GM12878 (cell line): ENCODE measurements around the gene NYAP1. TPM values are rescaled to one million over a fixed set of nuclear protein-coding genes. Genes with fewer than 3 reads are reported as not detected.

Source experiments
- ATAC-seq: fragments of 200-7000 bp; cut with Tn5 transposase; 3 replicates; pipeline ENCODE4 v1.9.1; 2020; ENCODE audit warnings: mild to moderate bottlenecking, moderate library complexity
- BruUV-seq: library from RNA; stranded (reverse); fragments of 400-500 nt; replicated peaks from 2 replicates; lab custom pipeline; 2021; lab: Mats Ljungman, UMichigan
- CTCF ChIA-PET: fragments of 300-600 bp; sonication (Branson Sonifier 250); formaldehyde crosslinking; extraction: SDS; loops from one replicate; lab custom pipeline; 2021; ENCODE audit warnings: inconsistent platforms; lab: Yijun Ruan, JAX
- POLR2A ChIA-PET: fragments of 350-600 bp; formaldehyde crosslinking; extraction: SDS; loops from one replicate; lab custom pipeline; 2021; ENCODE audit warnings: inconsistent platforms; lab: Charles Lee
- RAD21 ChIA-PET: fragments of 300-600 bp; sonication (Branson Sonifier 250); formaldehyde crosslinking; loops from one replicate; lab custom pipeline; 2023; ENCODE audit warnings: antibody characterized with exemption; ENCODE audit not compliant: unreplicated experiment; lab: Charles Lee
- SMC1A ChIA-PET: fragments of 300-600 bp; sonication (Branson Sonifier 250); formaldehyde crosslinking; loops from one replicate; lab custom pipeline; 2023; ENCODE audit not compliant: unreplicated experiment, uncharacterized antibody; lab: Charles Lee
- DNase-seq: peaks from one replicate; pipeline ENCODE4 v3.0.0-alpha.2; 2011; ENCODE audit warnings: low read depth, low spot score
- FAIRE-seq: peaks from 3 replicates; lab custom pipeline; 2011; peaks lifted over from hg19 to GRCh38; lab: Jason Lieb, UNC
- H2AFZ ChIP-seq: 2 replicates; pipeline ENCODE4 v1.6.0; 2011; ENCODE audit warnings: low read depth, low read length, control low read depth; ENCODE audit not compliant: control insufficient read depth
- H3K27ac ChIP-seq: 2 replicates; pipeline ENCODE4 v1.5.1; 2011; ENCODE audit warnings: control low read depth; ENCODE audit not compliant: control insufficient read depth, insufficient read depth
- H3K27me3 ChIP-seq, 2 experiments: replicated peaks in 1 of 2; 2 replicates each; pipeline versions ENCODE4 v1.6.0 to v1.6.1; 2011; ENCODE audit warnings: low read length in 1 of 2; ENCODE audit not compliant: control insufficient read depth in 2 of 2, insufficient read depth in 2 of 2
- H3K36me3 ChIP-seq, 2 experiments: 2 replicates each; pipeline ENCODE4 v1.5.1; 2011; ENCODE audit warnings: low read length in 1 of 2; ENCODE audit not compliant: control insufficient read depth in 2 of 2, insufficient read depth in 2 of 2
- H3K4me1 ChIP-seq: 2 replicates; pipeline ENCODE4 v1.6.1; 2011; ENCODE audit warnings: mild to moderate bottlenecking, low read length, moderate library complexity, mixed read lengths; ENCODE audit not compliant: control insufficient read depth, insufficient read depth
- H3K4me2 ChIP-seq: 2 replicates; pipeline ENCODE4 v1.6.0; 2011; ENCODE audit warnings: control low read depth; ENCODE audit not compliant: control insufficient read depth, insufficient read depth
- H3K4me3 ChIP-seq: fragments of 200-600 bp; sonication (generic); 2 replicates; pipeline ENCODE4 v1.5.1; 2016
- H3K79me2 ChIP-seq: 2 replicates; pipeline ENCODE4 v1.6.0; 2011; ENCODE audit warnings: low read length; ENCODE audit not compliant: control insufficient read depth, insufficient read depth
- H3K9ac ChIP-seq: 2 replicates; pipeline ENCODE4 v1.8.0; 2011; ENCODE audit warnings: low read length, control low read depth, mixed read lengths; ENCODE audit not compliant: control insufficient read depth, insufficient read depth
- H3K9me3 ChIP-seq: replicated peaks from 3 replicates; pipeline ENCODE4 v1.5.1; 2011; ENCODE audit warnings: mild to moderate bottlenecking, low read length; ENCODE audit not compliant: control insufficient read depth, insufficient read depth
- H4K20me1 ChIP-seq: 2 replicates; pipeline ENCODE4 v1.6.0; 2011; ENCODE audit not compliant: control insufficient read depth, insufficient read depth
- HDAC6 ChIP-seq: fragments of 200-600 bp; sonication (generic); IDR thresholded peaks from one replicate; pipeline ENCODE4 v1.8.0; 2017; ENCODE audit warnings: antibody characterized with exemption; ENCODE audit not compliant: unreplicated experiment
- NR2F1 ChIP-seq: fragments of 450-650 bp; conservative IDR thresholded peaks from 2 replicates; pipeline ENCODE4 v1.6.1; 2017; ENCODE audit warnings: mild to moderate bottlenecking
- RAD21 ChIP-seq: IDR thresholded peaks from 2 replicates; pipeline ENCODE4 v1.6.1; 2011; ENCODE audit warnings: mild to moderate bottlenecking, low read depth, low read length, moderate library complexity; ENCODE audit not compliant: insufficient read depth
- TCF7 ChIP-seq: IDR thresholded peaks from 2 replicates; pipeline ENCODE4 v1.6.1; 2014; ENCODE audit warnings: antibody characterized with exemption, borderline replicate concordance
- WGBS: methylation state at CpG from one replicate; pipeline ENCODE4 v1.1.6; 2016; ENCODE audit warnings: low lambda C conversion rate; ENCODE audit not compliant: insufficient replicate concordance, insufficient coverage; ENCODE audit errors: missing lambda C conversion rate; 5-methylcytosine and 5-hydroxymethylcytosine counted together
- in situ Hi-C: fragments of 300-500 bp; cut with MboI; formaldehyde crosslinking; loops from 9 replicates; pipeline ENCODE4 v1.14.3; 2018; ENCODE audit warnings: mixed read lengths
- intact Hi-C: fragments of 100-400 bp; cut with micrococcal nuclease; formaldehyde crosslinking; loops from one replicate; pipeline ENCODE4 v1.14.2; 2022; ENCODE audit not compliant: unreplicated experiment
- polyA plus RNA-seq, 11 experiments: library from polyadenylated mRNA; depleted of rRNA in 4 of 11; unstranded in 6 of 11; stranded (reverse) in 5 of 11; fragments of >200 nt; fragmentation: Nextera tagmentation in 4 of 11; fragmentation: Illumina TruSeq in 1 of 11; extraction: Ambion mirVana in 4 of 11; extraction: Trizol in 1 of 11; gene quantifications; 1 replicate in 1 of 11; 2 replicates in 10 of 11; pipeline versions ENCODE4 v1.2.1 to v1.2.3, GENCODE V29; 2011 to 2016; ENCODE audit warnings: inconsistent platforms in 2 of 11, missing spikeins in 2 of 11, low read depth in 1 of 11
- small RNA-seq: library from RNA; depleted of rRNA; stranded (forward); fragments of <200 nt; gene quantifications from one replicate; pipeline ENCODE3, GENCODE V24; 2014
- total RNA-seq, 4 experiments: library from RNA; depleted of rRNA in 3 of 4; stranded (reverse); fragments of >200 nt in 3 of 4; fragmentation: Illumina TruSeq in 1 of 4; extraction: Trizol in 1 of 4; gene quantifications; 2 replicates each; pipeline versions ENCODE4 v1.2.1 to v1.2.3, GENCODE V29; 2013 to 2021
- TF ChIP-seq, protein P1 (sequence below): fragments of 450-650 bp; IDR thresholded peaks from 2 replicates; pipeline ENCODE4 v1.6.1; 2016; ENCODE audit warnings: mild to moderate bottlenecking
- TF ChIP-seq, protein P2 (sequence below): fragments of 450-650 bp; IDR thresholded peaks from 2 replicates; pipeline ENCODE4 v1.6.1; 2017; ENCODE audit warnings: mild to moderate bottlenecking, moderate library complexity

The NYAP1 gene
- total and polyA plus RNA-seq, 10 of the 15 experiments (the other 5 are each of a cell fraction or from before 2014, with no cell fraction given): 0.04 to 0.28 (median 0.11) TPM; not detected in 6

DNA sequence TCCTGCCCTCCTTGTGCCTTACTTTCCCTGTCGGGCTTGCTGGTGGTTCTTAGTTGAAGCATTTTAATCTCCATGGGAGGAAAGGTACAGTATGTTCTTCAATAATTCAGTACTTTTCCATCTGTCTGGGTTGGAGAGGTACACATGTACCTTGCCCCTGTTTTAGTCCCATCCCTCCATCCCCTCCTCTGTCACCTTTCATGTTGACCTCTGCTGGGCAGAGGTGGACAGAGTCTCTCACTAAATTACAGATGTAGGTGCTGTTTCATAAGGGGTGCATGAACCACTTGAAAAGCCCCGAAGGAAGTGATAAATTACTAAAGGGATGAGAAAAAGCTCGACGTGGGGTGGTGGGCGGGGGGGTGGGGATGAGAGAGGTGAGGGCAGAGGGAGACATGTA lies 60.7 kb downstream of the NYAP1 start:
- ATAC-seq (no peak), DNase-seq (no peak)
- Histone ChIP-seq H3K9me3 (no peaks in the 10 kb centered on the region), H3K27ac (peak overlapping the region; percentile 99), H3K79me2 (peaks cover 86% of the 10 kb centered on the region), H3K9ac (peak overlapping the region; percentile 52), H3K4me3 (peak overlapping the region; percentile 85), H3K4me1 (peaks cover 65% of the 10 kb centered on the region), H3K36me3 (peaks cover 0 to 10% of the 10 kb centered on the region in 2 experiments; a peak in 3 of 4 replicates), H4K20me1 (no peaks in the 10 kb centered on the region), H3K4me2 (peak overlapping the region; percentile 99), H2AFZ (no peak overlapping the region)
- SMC1A ChIA-PET: interaction anchor here (0.8 to 10.6 kb wide), 7 partner anchors 8 to 148 kb away, joined by 3 to 127 read pairs (median 4); partner anchors contain the start of gene TSC22D4
- POLR2A ChIA-PET: interaction anchor here (0.6 to 7.1 kb wide), 8 partner anchors 10 to 317 kb away, joined by 3 to 47 read pairs (median 4); partner anchors contain the start of genes FBXO24, LRCH4 and TSC22D4
- in situ Hi-C loops: no loop called here
- CTCF ChIA-PET: interaction anchor here (0.6 to 7.9 kb wide), 7 partner anchors 9 to 172 kb away, joined by 3 to 101 read pairs (median 3); no protein-coding TSS in a partner anchor
- BruUV-seq: no TSS peak
- TF ChIP-seq, protein P1, sequence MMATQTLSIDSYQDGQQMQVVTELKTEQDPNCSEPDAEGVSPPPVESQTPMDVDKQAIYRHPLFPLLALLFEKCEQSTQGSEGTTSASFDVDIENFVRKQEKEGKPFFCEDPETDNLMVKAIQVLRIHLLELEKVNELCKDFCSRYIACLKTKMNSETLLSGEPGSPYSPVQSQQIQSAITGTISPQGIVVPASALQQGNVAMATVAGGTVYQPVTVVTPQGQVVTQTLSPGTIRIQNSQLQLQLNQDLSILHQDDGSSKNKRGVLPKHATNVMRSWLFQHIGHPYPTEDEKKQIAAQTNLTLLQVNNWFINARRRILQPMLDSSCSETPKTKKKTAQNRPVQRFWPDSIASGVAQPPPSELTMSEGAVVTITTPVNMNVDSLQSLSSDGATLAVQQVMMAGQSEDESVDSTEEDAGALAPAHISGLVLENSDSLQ: no peak
- TF ChIP-seq RAD21: peak; percentile 12; the same call in 1 of the 2 replicates
- peak; percentile 83 for TF ChIP-seq NR2F1
- TF ChIP-seq TCF7: peak; percentile 44; the same call in 1 of the 2 replicates
- no peak for TF ChIP-seq HDAC6
- TF ChIP-seq, protein P2, sequence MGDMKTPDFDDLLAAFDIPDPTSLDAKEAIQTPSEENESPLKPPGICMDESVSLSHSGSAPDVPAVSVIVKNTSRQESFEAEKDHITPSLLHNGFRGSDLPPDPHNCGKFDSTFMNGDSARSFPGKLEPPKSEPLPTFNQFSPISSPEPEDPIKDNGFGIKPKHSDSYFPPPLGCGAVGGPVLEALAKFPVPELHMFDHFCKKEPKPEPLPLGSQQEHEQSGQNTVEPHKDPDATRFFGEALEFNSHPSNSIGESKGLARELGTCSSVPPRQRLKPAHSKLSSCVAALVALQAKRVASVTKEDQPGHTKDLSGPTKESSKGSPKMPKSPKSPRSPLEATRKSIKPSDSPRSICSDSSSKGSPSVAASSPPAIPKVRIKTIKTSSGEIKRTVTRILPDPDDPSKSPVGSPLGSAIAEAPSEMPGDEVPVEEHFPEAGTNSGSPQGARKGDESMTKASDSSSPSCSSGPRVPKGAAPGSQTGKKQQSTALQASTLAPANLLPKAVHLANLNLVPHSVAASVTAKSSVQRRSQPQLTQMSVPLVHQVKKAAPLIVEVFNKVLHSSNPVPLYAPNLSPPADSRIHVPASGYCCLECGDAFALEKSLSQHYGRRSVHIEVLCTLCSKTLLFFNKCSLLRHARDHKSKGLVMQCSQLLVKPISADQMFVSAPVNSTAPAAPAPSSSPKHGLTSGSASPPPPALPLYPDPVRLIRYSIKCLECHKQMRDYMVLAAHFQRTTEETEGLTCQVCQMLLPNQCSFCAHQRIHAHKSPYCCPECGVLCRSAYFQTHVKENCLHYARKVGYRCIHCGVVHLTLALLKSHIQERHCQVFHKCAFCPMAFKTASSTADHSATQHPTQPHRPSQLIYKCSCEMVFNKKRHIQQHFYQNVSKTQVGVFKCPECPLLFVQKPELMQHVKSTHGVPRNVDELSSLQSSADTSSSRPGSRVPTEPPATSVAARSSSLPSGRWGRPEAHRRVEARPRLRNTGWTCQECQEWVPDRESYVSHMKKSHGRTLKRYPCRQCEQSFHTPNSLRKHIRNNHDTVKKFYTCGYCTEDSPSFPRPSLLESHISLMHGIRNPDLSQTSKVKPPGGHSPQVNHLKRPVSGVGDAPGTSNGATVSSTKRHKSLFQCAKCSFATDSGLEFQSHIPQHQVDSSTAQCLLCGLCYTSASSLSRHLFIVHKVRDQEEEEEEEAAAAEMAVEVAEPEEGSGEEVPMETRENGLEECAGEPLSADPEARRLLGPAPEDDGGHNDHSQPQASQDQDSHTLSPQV: no peak
- TF ChIP-seq, all 136 proteins: peak for 3
- no peaks in the 10 kb centered on the region for H3K27me3 ChIP-seq
- FAIRE-seq: no peak
- intact Hi-C loops: loop anchor here (10.0 kb wide), 1 partner anchor 180 kb away; no protein-coding TSS in a partner anchor
- 5% methylated on average over 5 of the region's 5 CpGs for WGBS
- RAD21 ChIA-PET: interaction anchor here (1.1 to 11.5 kb wide), 6 partner anchors 13 to 74 kb away, joined by 4 to 90 read pairs (median 12); partner anchors contain the start of genes FBXO24, LRCH4 and TSC22D4

Small RNA genes lying within 50 kb of the gene (small RNA-seq; reads per million reads assigned to genes)
- not detected for gene RN7SL416P

Other genes with a start within 250 kb of the NYAP1 start
Only the 7 nearest of the 21 such genes appear.
- gene ZCWPW1, start 55.2 kb upstream of the NYAP1 start, total RNA-seq (2014; rRNA removed): 2.5 and 3.8 TPM in 2 replicates
- gene ZCWPW1, start 55.2 kb upstream of the NYAP1 start, total RNA-seq (2014; rRNA removed; fragmentation: Illumina TruSeq; extraction: Trizol): 3.8 and 4.4 TPM in 2 replicates
- gene ZCWPW1, start 55.2 kb upstream of the NYAP1 start, total RNA-seq (2021): 3.3 and 3.7 TPM in 2 replicates
- 2.9 and 4.6 TPM in 2 replicates for gene ZCWPW1, start 55.2 kb upstream of the NYAP1 start, polyA plus RNA-seq (2011; rRNA removed)
- 3.9 and 4.3 TPM in 2 replicates for gene ZCWPW1, start 55.2 kb upstream of the NYAP1 start, polyA plus RNA-seq (2014; fragmentation: Illumina TruSeq; extraction: Trizol)
- 1 to 10 TPM; 1.3 to 2.3 TPM for gene ZCWPW1, start 55.2 kb upstream of the NYAP1 start, polyA plus RNA-seq (2014; fragmentation: Nextera tagmentation; extraction: Ambion mirVana)
- 4.4 and 5.1 TPM in 2 replicates for gene ZCWPW1, start 55.2 kb upstream of the NYAP1 start, polyA plus RNA-seq (2014; rRNA removed)
- gene ZCWPW1, start 55.2 kb upstream of the NYAP1 start, polyA plus RNA-seq (2016; fragmentation: Nextera tagmentation; extraction: Ambion mirVana): 1 to 10 TPM; 3.5 to 3.9 TPM
- 33.8 and 39.6 TPM in 2 replicates for gene MEPCE, start 54.1 kb upstream of the NYAP1 start, total RNA-seq (2014; rRNA removed)
- gene MEPCE, start 54.1 kb upstream of the NYAP1 start, total RNA-seq (2014; rRNA removed; fragmentation: Illumina TruSeq; extraction: Trizol): 22.8 and 26.0 TPM in 2 replicates
- 46.0 and 48.0 TPM in 2 replicates for gene MEPCE, start 54.1 kb upstream of the NYAP1 start, total RNA-seq (2021)
- gene MEPCE, start 54.1 kb upstream of the NYAP1 start, polyA plus RNA-seq (2011; rRNA removed): 9.1 and 16.2 TPM in 2 replicates
- 15.1 and 35.8 TPM in 2 replicates for gene MEPCE, start 54.1 kb upstream of the NYAP1 start, polyA plus RNA-seq (2014; fragmentation: Illumina TruSeq; extraction: Trizol)
- 10 to 100 TPM in 1 of 2 experiments, 1 to 10 TPM in 1; 8.2 to 12.6 TPM for gene MEPCE, start 54.1 kb upstream of the NYAP1 start, polyA plus RNA-seq (2014; fragmentation: Nextera tagmentation; extraction: Ambion mirVana)
- 32.3 and 42.0 TPM in 2 replicates for gene MEPCE, start 54.1 kb upstream of the NYAP1 start, polyA plus RNA-seq (2014; rRNA removed)
- 10 to 100 TPM; 14.9 to 18.1 TPM for gene MEPCE, start 54.1 kb upstream of the NYAP1 start, polyA plus RNA-seq (2016; fragmentation: Nextera tagmentation; extraction: Ambion mirVana)
- 51.3 and 55.5 TPM in 2 replicates for gene PPP1R35, start 47.4 kb upstream of the NYAP1 start, total RNA-seq (2014; rRNA removed)
- 14.1 and 19.6 TPM in 2 replicates for gene PPP1R35, start 47.4 kb upstream of the NYAP1 start, total RNA-seq (2014; rRNA removed; fragmentation: Illumina TruSeq; extraction: Trizol)
- gene PPP1R35, start 47.4 kb upstream of the NYAP1 start, total RNA-seq (2021): 58.1 and 61.0 TPM in 2 replicates
- 7.9 and 15.2 TPM in 2 replicates for gene PPP1R35, start 47.4 kb upstream of the NYAP1 start, polyA plus RNA-seq (2011; rRNA removed)
- gene PPP1R35, start 47.4 kb upstream of the NYAP1 start, polyA plus RNA-seq (2014; fragmentation: Illumina TruSeq; extraction: Trizol): 0.52 and 5.2 TPM in 2 replicates
- 1 to 10 TPM; 1.8 to 9.9 TPM for gene PPP1R35, start 47.4 kb upstream of the NYAP1 start, polyA plus RNA-seq (2014; fragmentation: Nextera tagmentation; extraction: Ambion mirVana)
- gene PPP1R35, start 47.4 kb upstream of the NYAP1 start, polyA plus RNA-seq (2014; rRNA removed): 62.5 and 70.4 TPM in 2 replicates
- gene PPP1R35, start 47.4 kb upstream of the NYAP1 start, polyA plus RNA-seq (2016; fragmentation: Nextera tagmentation; extraction: Ambion mirVana): 10 to 100 TPM in 1 of 2 experiments, 1 to 10 TPM in 1; 4.0 to 56.3 TPM
- 0.49 and 1.2 TPM in 2 replicates for gene SPACDR, start 19.7 kb upstream of the NYAP1 start, total RNA-seq (2014; rRNA removed)
- 0.18 and 0.28 TPM in 2 replicates for gene SPACDR, start 19.7 kb upstream of the NYAP1 start, total RNA-seq (2014; rRNA removed; fragmentation: Illumina TruSeq; extraction: Trizol)
- 1.1 and 1.5 TPM in 2 replicates for gene SPACDR, start 19.7 kb upstream of the NYAP1 start, total RNA-seq (2021)
- 0.65 and 0.81 TPM in 2 replicates for gene SPACDR, start 19.7 kb upstream of the NYAP1 start, polyA plus RNA-seq (2011; rRNA removed)
- 0.56 TPM in 1 of 2 replicates, not detected in the other for gene SPACDR, start 19.7 kb upstream of the NYAP1 start, polyA plus RNA-seq (2014; fragmentation: Illumina TruSeq; extraction: Trizol)
- gene SPACDR, start 19.7 kb upstream of the NYAP1 start, polyA plus RNA-seq (2014; fragmentation: Nextera tagmentation; extraction: Ambion mirVana): under 1 TPM; 0.29 TPM
- 0.78 and 1.2 TPM in 2 replicates for gene SPACDR, start 19.7 kb upstream of the NYAP1 start, polyA plus RNA-seq (2014; rRNA removed)
- gene SPACDR, start 19.7 kb upstream of the NYAP1 start, polyA plus RNA-seq (2016; fragmentation: Nextera tagmentation; extraction: Ambion mirVana): under 1 TPM; 0.60 to 0.71 TPM
- gene TSC22D4, start 4.7 kb upstream of the NYAP1 start, total RNA-seq (2014; rRNA removed): 33.2 and 39.9 TPM in 2 replicates
- 11.7 and 16.2 TPM in 2 replicates for gene TSC22D4, start 4.7 kb upstream of the NYAP1 start, total RNA-seq (2014; rRNA removed; fragmentation: Illumina TruSeq; extraction: Trizol)
- gene TSC22D4, start 4.7 kb upstream of the NYAP1 start, total RNA-seq (2021): 63.7 and 65.7 TPM in 2 replicates
- 7.3 and 13.8 TPM in 2 replicates for gene TSC22D4, start 4.7 kb upstream of the NYAP1 start, polyA plus RNA-seq (2011; rRNA removed)
- 8.3 and 13.7 TPM in 2 replicates for gene TSC22D4, start 4.7 kb upstream of the NYAP1 start, polyA plus RNA-seq (2014; fragmentation: Illumina TruSeq; extraction: Trizol)
- gene TSC22D4, start 4.7 kb upstream of the NYAP1 start, polyA plus RNA-seq (2014; fragmentation: Nextera tagmentation; extraction: Ambion mirVana): 1 to 10 TPM in 1 of 2 experiments, under 1 TPM in 1; 0.50 to 1.2 TPM
- 47.8 and 55.6 TPM in 2 replicates for gene TSC22D4, start 4.7 kb upstream of the NYAP1 start, polyA plus RNA-seq (2014; rRNA removed)
- 10 to 100 TPM; 32.6 to 33.3 TPM for gene TSC22D4, start 4.7 kb upstream of the NYAP1 start, polyA plus RNA-seq (2016; fragmentation: Nextera tagmentation; extraction: Ambion mirVana)
- gene AGFG2, start 55.3 kb downstream of the NYAP1 start, total RNA-seq (2014; rRNA removed): 47.8 and 60.3 TPM in 2 replicates
- 14.9 and 18.0 TPM in 2 replicates for gene AGFG2, start 55.3 kb downstream of the NYAP1 start, total RNA-seq (2014; rRNA removed; fragmentation: Illumina TruSeq; extraction: Trizol)
- gene AGFG2, start 55.3 kb downstream of the NYAP1 start, total RNA-seq (2021): 71.5 and 75.1 TPM in 2 replicates
- 10.2 and 24.2 TPM in 2 replicates for gene AGFG2, start 55.3 kb downstream of the NYAP1 start, polyA plus RNA-seq (2011; rRNA removed)
- 6.6 and 15.6 TPM in 2 replicates for gene AGFG2, start 55.3 kb downstream of the NYAP1 start, polyA plus RNA-seq (2014; fragmentation: Illumina TruSeq; extraction: Trizol)
- gene AGFG2, start 55.3 kb downstream of the NYAP1 start, polyA plus RNA-seq (2014; fragmentation: Nextera tagmentation; extraction: Ambion mirVana): 1 to 10 TPM in 1 of 2 experiments, under 1 TPM in 1; 0.90 to 1.1 TPM
- 47.0 and 50.2 TPM in 2 replicates for gene AGFG2, start 55.3 kb downstream of the NYAP1 start, polyA plus RNA-seq (2014; rRNA removed)
- gene AGFG2, start 55.3 kb downstream of the NYAP1 start, polyA plus RNA-seq (2016; fragmentation: Nextera tagmentation; extraction: Ambion mirVana): 10 to 100 TPM; 26.7 to 27.0 TPM
- gene SAP25, start 90.0 kb downstream of the NYAP1 start, total RNA-seq (2014; rRNA removed): 1.8 and 1.9 TPM in 2 replicates
- gene SAP25, start 90.0 kb downstream of the NYAP1 start, total RNA-seq (2014; rRNA removed; fragmentation: Illumina TruSeq; extraction: Trizol): 0.18 and 0.83 TPM in 2 replicates
- gene SAP25, start 90.0 kb downstream of the NYAP1 start, total RNA-seq (2021): 7.0 and 8.3 TPM in 2 replicates
- 0.19 and 0.60 TPM in 2 replicates for gene SAP25, start 90.0 kb downstream of the NYAP1 start, polyA plus RNA-seq (2011; rRNA removed)
- 0.15 TPM in 1 of 2 replicates, not detected in the other for gene SAP25, start 90.0 kb downstream of the NYAP1 start, polyA plus RNA-seq (2014; fragmentation: Illumina TruSeq; extraction: Trizol)
- gene SAP25, start 90.0 kb downstream of the NYAP1 start, polyA plus RNA-seq (2014; fragmentation: Nextera tagmentation; extraction: Ambion mirVana): 1 to 10 TPM in 1 of 2 experiments, under 1 TPM in 1; 0.14 to 1.1 TPM
- gene SAP25, start 90.0 kb downstream of the NYAP1 start, polyA plus RNA-seq (2014; rRNA removed): 8.6 and 12.5 TPM in 2 replicates
- gene SAP25, start 90.0 kb downstream of the NYAP1 start, polyA plus RNA-seq (2016; fragmentation: Nextera tagmentation; extraction: Ambion mirVana): 1 to 10 TPM; 1.1 to 2.8 TPM